Endodermal cell (in vitro differentiated cells): ENCODE data around the gene DYNC1I1. TPM values are rescaled to one million over a fixed set of nuclear protein-coding genes. Genes with fewer than 3 reads are reported as not detected.
A peak's percentile ranks its signal among the peaks of the same experiment; 100 is the strongest.

Experiments used
- DNase-seq: peaks from one replicate; pipeline ENCODE4 v3.0.0-alpha.2; 2017
- H3K27ac ChIP-seq: 2 replicates; pipeline ENCODE4 v1.5.1; 2013; ENCODE audit warnings: mild to moderate bottlenecking, low read depth, low read length, moderate library complexity
- H3K27me3 ChIP-seq: 2 replicates; pipeline ENCODE4 v1.6.1; 2013; ENCODE audit warnings: mild to moderate bottlenecking, low read length, moderate library complexity; ENCODE audit not compliant: insufficient read depth, control insufficient read depth, poor library complexity, severe bottlenecking
- H3K36me3 ChIP-seq: 2 replicates; pipeline ENCODE4 v1.7.0; 2013; ENCODE audit warnings: mild to moderate bottlenecking, low read length, moderate library complexity; ENCODE audit not compliant: control insufficient read depth, insufficient read depth
- H3K4me1 ChIP-seq: one replicate; pipeline ENCODE4 v1.7.0; 2013; ENCODE audit warnings: low read length; ENCODE audit not compliant: control insufficient read depth, insufficient read depth
- H3K4me3 ChIP-seq: 2 replicates; pipeline ENCODE4 v1.5.1; 2013; ENCODE audit warnings: mild to moderate bottlenecking, low read length, moderate library complexity
- H3K9ac ChIP-seq: 2 replicates; pipeline ENCODE4 v1.6.1; 2013; ENCODE audit warnings: mild to moderate bottlenecking, low read length, moderate library complexity; ENCODE audit not compliant: poor library complexity, severe bottlenecking; ENCODE audit errors: extremely low read depth
- H3K9me3 ChIP-seq: 2 replicates; pipeline ENCODE4 v1.6.1; 2013; ENCODE audit warnings: mild to moderate bottlenecking, low read length, moderate library complexity; ENCODE audit not compliant: control insufficient read depth
- H3K27ac Mint-ChIP-seq: 2 replicates; pipeline ENCODE4 v1.8.0; 2020; ENCODE audit warnings: mixed read lengths
- H3K27me3 Mint-ChIP-seq: 2 replicates; pipeline ENCODE4 v1.8.0; 2021; ENCODE audit warnings: mild to moderate bottlenecking, mixed read lengths; ENCODE audit not compliant: insufficient read depth
- H3K36me3 Mint-ChIP-seq: 2 replicates; pipeline ENCODE4 v1.8.0; 2020; ENCODE audit warnings: low read depth, mixed read lengths
- H3K4me1 Mint-ChIP-seq: 2 replicates; pipeline ENCODE4 v1.8.0; 2020; ENCODE audit warnings: mixed read lengths
- H3K4me3 Mint-ChIP-seq: 2 replicates; pipeline ENCODE4 v1.8.0; 2020; ENCODE audit warnings: mild to moderate bottlenecking, moderate library complexity, mixed read lengths
- H3K9me3 Mint-ChIP-seq: 2 replicates; pipeline ENCODE4 v1.8.0; 2020; ENCODE audit warnings: mild to moderate bottlenecking, mixed read lengths
- WGBS, 2 experiments: methylation state at CpG; one replicate each; pipeline versions ENCODE4 v1.1.5 to v1.1.7; 2013; ENCODE audit warnings: missing lambda C conversion rate in 2 of 2, mixed read lengths in 1 of 2; ENCODE audit not compliant: insufficient coverage in 1 of 2, insufficient read length in 1 of 2; 5-methylcytosine and 5-hydroxymethylcytosine counted together
- total RNA-seq, 2 donors: library from RNA; stranded (reverse); fragmentation: NEBNext Ultra II Directional in 1 of 2; extraction: Animal tissue kit (Norgen Biotek cat#: 25700) in 1 of 2; gene quantifications; 2 replicates in 1 of 2; 3 replicates in 1 of 2; pipeline ENCODE4 v1.2.1, GENCODE V29; 2021
- TF ChIP-seq, protein P1 (sequence below): fragments of 200-600 bp; sonication (generic); conservative IDR thresholded peaks from 2 replicates; pipeline ENCODE4 v1.5.0; 2021; ENCODE audit warnings: antibody characterized with exemption, mild to moderate bottlenecking

Gene DYNC1I1
- total RNA-seq, 2 donors from 2014 or later = 6.5 to 7.2 TPM

- peaks cover 18% of the 10 kb centered on the region for H3K36me3 Mint-ChIP-seq
- Histone ChIP-seq H3K27me3 (no peaks in the 10 kb centered on the region), H3K36me3 (peaks cover 33% of the 10 kb centered on the region), H3K9me3 (no peaks in the 10 kb centered on the region), H3K9ac (no peak overlapping the region), H3K4me1 (peaks cover 26% of the 10 kb centered on the region), H3K4me3 (peak overlapping the region; percentile 66), H3K27ac (no peak overlapping the region)
- no peaks in the 10 kb centered on the region for H3K27me3 Mint-ChIP-seq
- H3K27ac Mint-ChIP-seq = peak overlapping the region; percentile 81
- H3K4me1 Mint-ChIP-seq = peaks cover 55% of the 10 kb centered on the region
- no peak for DNase-seq
- TF ChIP-seq, protein P1, sequence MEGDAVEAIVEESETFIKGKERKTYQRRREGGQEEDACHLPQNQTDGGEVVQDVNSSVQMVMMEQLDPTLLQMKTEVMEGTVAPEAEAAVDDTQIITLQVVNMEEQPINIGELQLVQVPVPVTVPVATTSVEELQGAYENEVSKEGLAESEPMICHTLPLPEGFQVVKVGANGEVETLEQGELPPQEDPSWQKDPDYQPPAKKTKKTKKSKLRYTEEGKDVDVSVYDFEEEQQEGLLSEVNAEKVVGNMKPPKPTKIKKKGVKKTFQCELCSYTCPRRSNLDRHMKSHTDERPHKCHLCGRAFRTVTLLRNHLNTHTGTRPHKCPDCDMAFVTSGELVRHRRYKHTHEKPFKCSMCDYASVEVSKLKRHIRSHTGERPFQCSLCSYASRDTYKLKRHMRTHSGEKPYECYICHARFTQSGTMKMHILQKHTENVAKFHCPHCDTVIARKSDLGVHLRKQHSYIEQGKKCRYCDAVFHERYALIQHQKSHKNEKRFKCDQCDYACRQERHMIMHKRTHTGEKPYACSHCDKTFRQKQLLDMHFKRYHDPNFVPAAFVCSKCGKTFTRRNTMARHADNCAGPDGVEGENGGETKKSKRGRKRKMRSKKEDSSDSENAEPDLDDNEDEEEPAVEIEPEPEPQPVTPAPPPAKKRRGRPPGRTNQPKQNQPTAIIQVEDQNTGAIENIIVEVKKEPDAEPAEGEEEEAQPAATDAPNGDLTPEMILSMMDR = no peak
- no peaks in the 10 kb centered on the region for H3K9me3 Mint-ChIP-seq
- peak overlapping the region; percentile 20 for H3K4me3 Mint-ChIP-seq
Measured at GRCh38 chr7:96126382-96126781, 354.0 kb downstream of the DYNC1I1 start.

DNA sequence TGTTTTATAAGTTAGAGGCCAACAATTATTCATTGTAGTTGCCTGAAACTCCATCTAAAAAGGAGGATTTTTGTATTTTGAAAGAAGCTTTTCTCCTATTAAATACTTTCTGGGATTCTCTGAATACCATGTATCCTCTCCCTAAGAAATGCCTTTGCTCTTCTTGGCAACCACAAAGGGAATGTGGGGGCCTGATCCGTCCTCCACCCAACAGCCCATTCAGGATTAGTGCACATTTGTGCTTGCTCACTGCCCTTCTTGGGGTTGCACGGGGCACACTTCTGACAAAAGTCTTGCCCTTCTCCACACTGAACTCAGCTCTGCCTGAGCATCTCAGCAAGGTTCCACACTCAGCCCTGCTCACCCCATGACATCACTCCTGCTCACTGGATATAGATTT, 355.4 kb downstream of the DYNC1I1 start:
- no peaks in the 10 kb centered on the region for H3K9me3 Mint-ChIP-seq
- H3K27ac ChIP-seq = no peak overlapping the region
- 75 to 83% methylated on average over 2 of the region's 2 CpGs for WGBS, 2 experiments
- peaks cover 33% of the 10 kb centered on the region for H3K36me3 ChIP-seq
- DNase-seq = no peak
- H3K36me3 Mint-ChIP-seq = peaks cover 16% of the 10 kb centered on the region
- peaks cover 22% of the 10 kb centered on the region for H3K4me1 ChIP-seq
- H3K4me3 Mint-ChIP-seq = no peak overlapping the region
- TF ChIP-seq, protein P1 = no peak
- H3K4me1 Mint-ChIP-seq = peaks cover 48% of the 10 kb centered on the region
- no peaks in the 10 kb centered on the region for H3K27me3 ChIP-seq
- H3K4me3 ChIP-seq = no peak overlapping the region
- H3K27me3 Mint-ChIP-seq = no peaks in the 10 kb centered on the region
- H3K9ac ChIP-seq = no peak overlapping the region
- H3K27ac Mint-ChIP-seq = peak overlapping the region; percentile 41
- H3K9me3 ChIP-seq = no peaks in the 10 kb centered on the region

GRCh38 chr7:96131525-96131924, 359.2 kb downstream of the DYNC1I1 start:
- DNase-seq = peak; percentile 73
- WGBS, 2 experiments = 68 to 82% methylated on average over 3 of the region's 3 CpGs

More at GRCh38 chr7:96131525-96131924, 359.2 kb downstream of the DYNC1I1 start:
- H3K27me3 Mint-ChIP-seq = no peaks in the 10 kb centered on the region
- H3K36me3 Mint-ChIP-seq = peaks cover 39% of the 10 kb centered on the region
- H3K4me3 Mint-ChIP-seq = no peak overlapping the region
- no peak overlapping the region for H3K9ac ChIP-seq
- H3K27ac Mint-ChIP-seq = no peak overlapping the region
- H3K9me3 ChIP-seq = no peaks in the 10 kb centered on the region
- no peak overlapping the region for H3K27ac ChIP-seq
- no peak overlapping the region for H3K4me3 ChIP-seq
- TF ChIP-seq, protein P1 = peak; percentile 56
- H3K4me1 ChIP-seq = peaks cover 12% of the 10 kb centered on the region
- no peaks in the 10 kb centered on the region for H3K27me3 ChIP-seq
- peaks cover 24% of the 10 kb centered on the region for H3K4me1 Mint-ChIP-seq
- no peaks in the 10 kb centered on the region for H3K9me3 Mint-ChIP-seq
- peaks cover 44% of the 10 kb centered on the region for H3K36me3 ChIP-seq
